HepG2 (cell line): ENCODE results near the gene NOXA1. TPM values are rescaled to one million over a fixed set of nuclear protein-coding genes. Genes with fewer than 3 reads are reported as not detected.

ENCODE experiments used
- CC2D1A ChIP-seq: sonication (generic); formaldehyde crosslinking; IDR thresholded peaks from 2 replicates; pipeline ENCODE4 v1.8.1; 2023; ENCODE audit warnings: mild to moderate bottlenecking, missing genetic modification reagents
- DR1 ChIP-seq: sonication (generic); formaldehyde crosslinking; IDR thresholded peaks from 2 replicates; pipeline ENCODE4 v1.8.0; 2021; ENCODE audit warnings: mild to moderate bottlenecking, missing genetic modification reagents, inconsistent platforms
- GATAD2A ChIP-seq: IDR thresholded peaks from 2 replicates; pipeline ENCODE4 v1.6.1; 2016
- KLF9 ChIP-seq: IDR thresholded peaks from 2 replicates; pipeline ENCODE4 v1.6.1; 2016; ENCODE audit warnings: low read depth
- MATR3 ChIP-seq: sonication (generic); formaldehyde crosslinking; IDR thresholded peaks from 2 replicates; pipeline ENCODE4 v1.4.0; 2020; ENCODE audit warnings: missing genetic modification reagents
- RAD21 ChIP-seq: fragments of 450-650 bp; formaldehyde crosslinking; IDR thresholded peaks from 2 replicates; pipeline ENCODE4 v1.5.0; 2020; ENCODE audit warnings: mild to moderate bottlenecking
- RORA ChIP-seq: sonication (generic); formaldehyde crosslinking; IDR thresholded peaks from 2 replicates; pipeline ENCODE4 v1.5.0; 2020; ENCODE audit warnings: mild to moderate bottlenecking, missing genetic modification reagents, moderate library complexity
- SUZ12 ChIP-seq: fragments of 150-350 bp; IDR thresholded peaks from 2 replicates; pipeline ENCODE4 v1.6.1; 2014; ENCODE audit warnings: low read depth, low read length
- TOPORS ChIP-seq: sonication (generic); formaldehyde crosslinking; IDR thresholded peaks from 2 replicates; pipeline ENCODE4 v1.8.0; 2023; ENCODE audit warnings: mild to moderate bottlenecking, missing genetic modification reagents
- ZNF251 ChIP-seq: sonication (generic); formaldehyde crosslinking; IDR thresholded peaks from 2 replicates; pipeline ENCODE4 v1.9.0; 2021; ENCODE audit warnings: mild to moderate bottlenecking, missing genetic modification reagents
- ZNF274 ChIP-seq: sonication (generic); formaldehyde crosslinking; IDR thresholded peaks from 2 replicates; pipeline ENCODE4 v1.5.1; 2020; ENCODE audit warnings: mild to moderate bottlenecking, missing genetic modification reagents
- ZNF33B ChIP-seq: sonication (generic); formaldehyde crosslinking; IDR thresholded peaks from 2 replicates; pipeline ENCODE4 v1.5.1; 2020; ENCODE audit warnings: mild to moderate bottlenecking, missing genetic modification reagents
- ZNF678 ChIP-seq: sonication (generic); formaldehyde crosslinking; IDR thresholded peaks from 2 replicates; pipeline ENCODE4 v1.4.0; 2020; ENCODE audit warnings: mild to moderate bottlenecking, missing genetic modification reagents
- polyA plus RNA-seq, 8 experiments: library from polyadenylated mRNA; depleted of rRNA in 3 of 8; stranded (reverse) in 7 of 8; unstranded in 1 of 8; fragments of >200 nt; fragmentation: Illumina TruSeq in 4 of 8; extraction: Trizol in 4 of 8; gene quantifications; 2 replicates each; pipeline versions ENCODE4 v1.2.1 to v1.2.3, GENCODE V29; 2011 to 2016; ENCODE audit warnings: low read depth in 4 of 8, missing spikeins in 1 of 8, mixed read lengths in 1 of 8; ENCODE audit not compliant: insufficient read depth in 1 of 8
- total RNA-seq, 5 experiments: library from RNA; depleted of rRNA; stranded (reverse); fragments of >200 nt; fragmentation: Illumina TruSeq; extraction: Trizol; gene quantifications; 2 replicates each; pipeline ENCODE4 v1.2.3, GENCODE V29; 2016; ENCODE audit warnings: low read depth in 1 of 5
- TF ChIP-seq, protein P1 (sequence below): sonication (generic); formaldehyde crosslinking; conservative IDR thresholded peaks from 2 replicates; pipeline ENCODE4 v1.8.0; 2022; ENCODE audit warnings: low read depth, missing genetic modification reagents
- TF ChIP-seq, protein P2 (sequence below): sonication (generic); formaldehyde crosslinking; IDR thresholded peaks from 2 replicates; pipeline ENCODE4 v1.9.0; 2021; ENCODE audit warnings: missing genetic modification reagents, borderline replicate concordance
- TF ChIP-seq, protein P3 (sequence below): sonication (generic); formaldehyde crosslinking; IDR thresholded peaks from 2 replicates; pipeline ENCODE4 v1.4.0; 2020; ENCODE audit warnings: low read depth, mild to moderate bottlenecking, missing genetic modification reagents
- TF ChIP-seq, protein P4 (sequence below): sonication (generic); formaldehyde crosslinking; IDR thresholded peaks from 2 replicates; pipeline ENCODE4 v1.5.0; 2020; ENCODE audit warnings: missing genetic modification reagents
- TF ChIP-seq, protein P5 (sequence below): sonication (generic); formaldehyde crosslinking; IDR thresholded peaks from 2 replicates; pipeline ENCODE4 v1.5.1; 2020; ENCODE audit warnings: missing genetic modification reagents, mild to moderate bottlenecking, borderline replicate concordance
- TF ChIP-seq, protein P6 (sequence below): IDR thresholded peaks from 2 replicates; pipeline ENCODE4 v1.6.1; 2016; ENCODE audit warnings: missing compliant biosample characterization, missing genetic modification reagents, borderline replicate concordance
- TF ChIP-seq, protein P7 (sequence below): sonication (generic); formaldehyde crosslinking; IDR thresholded peaks from 2 replicates; pipeline ENCODE4 v1.5.1; 2020; ENCODE audit warnings: missing genetic modification reagents, mild to moderate bottlenecking, borderline replicate concordance

Gene NOXA1
- total and polyA plus RNA-seq, 2 of the 13 experiments (the other 11 are each of a cell fraction or from before 2014, with no cell fraction given): 0.78 to 1.2 TPM

DNA sequence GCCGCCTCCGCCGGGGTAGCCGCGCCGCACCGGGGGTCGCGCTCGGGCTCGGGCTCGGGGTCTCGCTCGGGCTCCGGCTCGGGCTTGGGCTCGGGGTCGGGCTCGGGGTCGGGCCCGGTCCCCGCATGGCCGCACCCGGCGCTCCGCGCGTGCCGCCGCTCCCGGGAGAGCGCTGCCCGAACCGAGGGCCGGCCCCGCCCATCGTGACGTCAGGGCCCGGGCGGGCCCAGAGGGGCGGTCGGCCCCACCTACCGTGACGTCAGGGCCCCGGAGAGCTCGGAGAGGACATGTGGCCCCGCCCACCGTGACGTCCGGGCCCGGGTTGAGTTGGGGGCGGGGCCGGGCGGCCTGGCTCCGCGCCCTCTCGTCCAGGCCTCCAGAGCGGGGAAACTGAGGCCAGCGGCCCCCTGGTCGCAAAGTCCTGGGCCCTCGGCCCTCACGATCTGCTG lies 36.0 kb downstream of the NOXA1 start, which contains the start of gene NSMF (continued):
- TF ChIP-seq, protein P1, sequence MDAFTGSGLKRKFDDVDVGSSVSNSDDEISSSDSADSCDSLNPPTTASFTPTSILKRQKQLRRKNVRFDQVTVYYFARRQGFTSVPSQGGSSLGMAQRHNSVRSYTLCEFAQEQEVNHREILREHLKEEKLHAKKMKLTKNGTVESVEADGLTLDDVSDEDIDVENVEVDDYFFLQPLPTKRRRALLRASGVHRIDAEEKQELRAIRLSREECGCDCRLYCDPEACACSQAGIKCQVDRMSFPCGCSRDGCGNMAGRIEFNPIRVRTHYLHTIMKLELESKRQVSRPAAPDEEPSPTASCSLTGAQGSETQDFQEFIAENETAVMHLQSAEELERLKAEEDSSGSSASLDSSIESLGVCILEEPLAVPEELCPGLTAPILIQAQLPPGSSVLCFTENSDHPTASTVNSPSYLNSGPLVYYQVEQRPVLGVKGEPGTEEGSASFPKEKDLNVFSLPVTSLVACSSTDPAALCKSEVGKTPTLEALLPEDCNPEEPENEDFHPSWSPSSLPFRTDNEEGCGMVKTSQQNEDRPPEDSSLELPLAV (CRISPR knock-in tag): no peak
- TF ChIP-seq, protein P2, sequence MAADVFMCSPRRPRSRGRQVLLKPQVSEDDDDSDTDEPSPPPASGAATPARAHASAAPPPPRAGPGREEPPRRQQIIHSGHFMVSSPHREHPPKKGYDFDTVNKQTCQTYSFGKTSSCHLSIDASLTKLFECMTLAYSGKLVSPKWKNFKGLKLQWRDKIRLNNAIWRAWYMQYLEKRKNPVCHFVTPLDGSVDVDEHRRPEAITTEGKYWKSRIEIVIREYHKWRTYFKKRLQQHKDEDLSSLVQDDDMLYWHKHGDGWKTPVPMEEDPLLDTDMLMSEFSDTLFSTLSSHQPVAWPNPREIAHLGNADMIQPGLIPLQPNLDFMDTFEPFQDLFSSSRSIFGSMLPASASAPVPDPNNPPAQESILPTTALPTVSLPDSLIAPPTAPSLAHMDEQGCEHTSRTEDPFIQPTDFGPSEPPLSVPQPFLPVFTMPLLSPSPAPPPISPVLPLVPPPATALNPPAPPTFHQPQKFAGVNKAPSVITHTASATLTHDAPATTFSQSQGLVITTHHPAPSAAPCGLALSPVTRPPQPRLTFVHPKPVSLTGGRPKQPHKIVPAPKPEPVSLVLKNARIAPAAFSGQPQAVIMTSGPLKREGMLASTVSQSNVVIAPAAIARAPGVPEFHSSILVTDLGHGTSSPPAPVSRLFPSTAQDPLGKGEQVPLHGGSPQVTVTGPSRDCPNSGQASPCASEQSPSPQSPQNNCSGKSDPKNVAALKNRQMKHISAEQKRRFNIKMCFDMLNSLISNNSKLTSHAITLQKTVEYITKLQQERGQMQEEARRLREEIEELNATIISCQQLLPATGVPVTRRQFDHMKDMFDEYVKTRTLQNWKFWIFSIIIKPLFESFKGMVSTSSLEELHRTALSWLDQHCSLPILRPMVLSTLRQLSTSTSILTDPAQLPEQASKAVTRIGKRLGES (CRISPR knock-in tag): no peak
- no peak for TF ChIP-seq RORA (CRISPR knock-in tag)
- TF ChIP-seq RAD21: no peak; the same call in 1 of the 2 replicates
- no peak for TF ChIP-seq MATR3 (CRISPR knock-in tag)
- TF ChIP-seq, protein P3, sequence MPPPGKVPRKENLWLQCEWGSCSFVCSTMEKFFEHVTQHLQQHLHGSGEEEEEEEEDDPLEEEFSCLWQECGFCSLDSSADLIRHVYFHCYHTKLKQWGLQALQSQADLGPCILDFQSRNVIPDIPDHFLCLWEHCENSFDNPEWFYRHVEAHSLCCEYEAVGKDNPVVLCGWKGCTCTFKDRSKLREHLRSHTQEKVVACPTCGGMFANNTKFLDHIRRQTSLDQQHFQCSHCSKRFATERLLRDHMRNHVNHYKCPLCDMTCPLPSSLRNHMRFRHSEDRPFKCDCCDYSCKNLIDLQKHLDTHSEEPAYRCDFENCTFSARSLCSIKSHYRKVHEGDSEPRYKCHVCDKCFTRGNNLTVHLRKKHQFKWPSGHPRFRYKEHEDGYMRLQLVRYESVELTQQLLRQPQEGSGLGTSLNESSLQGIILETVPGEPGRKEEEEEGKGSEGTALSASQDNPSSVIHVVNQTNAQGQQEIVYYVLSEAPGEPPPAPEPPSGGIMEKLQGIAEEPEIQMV: no peak
- no peak for TF ChIP-seq SUZ12
- TF ChIP-seq, protein P4, sequence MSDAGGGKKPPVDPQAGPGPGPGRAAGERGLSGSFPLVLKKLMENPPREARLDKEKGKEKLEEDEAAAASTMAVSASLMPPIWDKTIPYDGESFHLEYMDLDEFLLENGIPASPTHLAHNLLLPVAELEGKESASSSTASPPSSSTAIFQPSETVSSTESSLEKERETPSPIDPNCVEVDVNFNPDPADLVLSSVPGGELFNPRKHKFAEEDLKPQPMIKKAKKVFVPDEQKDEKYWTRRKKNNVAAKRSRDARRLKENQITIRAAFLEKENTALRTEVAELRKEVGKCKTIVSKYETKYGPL (CRISPR knock-in tag): no peak
- TF ChIP-seq, protein P5, sequence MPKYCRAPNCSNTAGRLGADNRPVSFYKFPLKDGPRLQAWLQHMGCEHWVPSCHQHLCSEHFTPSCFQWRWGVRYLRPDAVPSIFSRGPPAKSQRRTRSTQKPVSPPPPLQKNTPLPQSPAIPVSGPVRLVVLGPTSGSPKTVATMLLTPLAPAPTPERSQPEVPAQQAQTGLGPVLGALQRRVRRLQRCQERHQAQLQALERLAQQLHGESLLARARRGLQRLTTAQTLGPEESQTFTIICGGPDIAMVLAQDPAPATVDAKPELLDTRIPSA: no peak
- peak; percentile 86 for TF ChIP-seq DR1 (CRISPR knock-in tag)
- TF ChIP-seq GATAD2A (CRISPR knock-in tag): no peak
- TF ChIP-seq TOPORS (CRISPR knock-in tag): no peak
- no peak for TF ChIP-seq CC2D1A (CRISPR knock-in tag)
- no peak; the same call in 1 of the 2 replicates for TF ChIP-seq ZNF274 (CRISPR knock-in tag)
- TF ChIP-seq, protein P6, sequence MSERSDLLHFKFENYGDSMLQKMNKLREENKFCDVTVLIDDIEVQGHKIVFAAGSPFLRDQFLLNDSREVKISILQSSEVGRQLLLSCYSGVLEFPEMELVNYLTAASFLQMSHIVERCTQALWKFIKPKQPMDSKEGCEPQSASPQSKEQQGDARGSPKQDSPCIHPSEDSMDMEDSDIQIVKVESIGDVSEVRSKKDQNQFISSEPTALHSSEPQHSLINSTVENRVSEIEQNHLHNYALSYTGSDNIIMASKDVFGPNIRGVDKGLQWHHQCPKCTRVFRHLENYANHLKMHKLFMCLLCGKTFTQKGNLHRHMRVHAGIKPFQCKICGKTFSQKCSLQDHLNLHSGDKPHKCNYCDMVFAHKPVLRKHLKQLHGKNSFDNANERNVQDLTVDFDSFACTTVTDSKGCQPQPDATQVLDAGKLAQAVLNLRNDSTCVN: no peak
- TF ChIP-seq, protein P7, sequence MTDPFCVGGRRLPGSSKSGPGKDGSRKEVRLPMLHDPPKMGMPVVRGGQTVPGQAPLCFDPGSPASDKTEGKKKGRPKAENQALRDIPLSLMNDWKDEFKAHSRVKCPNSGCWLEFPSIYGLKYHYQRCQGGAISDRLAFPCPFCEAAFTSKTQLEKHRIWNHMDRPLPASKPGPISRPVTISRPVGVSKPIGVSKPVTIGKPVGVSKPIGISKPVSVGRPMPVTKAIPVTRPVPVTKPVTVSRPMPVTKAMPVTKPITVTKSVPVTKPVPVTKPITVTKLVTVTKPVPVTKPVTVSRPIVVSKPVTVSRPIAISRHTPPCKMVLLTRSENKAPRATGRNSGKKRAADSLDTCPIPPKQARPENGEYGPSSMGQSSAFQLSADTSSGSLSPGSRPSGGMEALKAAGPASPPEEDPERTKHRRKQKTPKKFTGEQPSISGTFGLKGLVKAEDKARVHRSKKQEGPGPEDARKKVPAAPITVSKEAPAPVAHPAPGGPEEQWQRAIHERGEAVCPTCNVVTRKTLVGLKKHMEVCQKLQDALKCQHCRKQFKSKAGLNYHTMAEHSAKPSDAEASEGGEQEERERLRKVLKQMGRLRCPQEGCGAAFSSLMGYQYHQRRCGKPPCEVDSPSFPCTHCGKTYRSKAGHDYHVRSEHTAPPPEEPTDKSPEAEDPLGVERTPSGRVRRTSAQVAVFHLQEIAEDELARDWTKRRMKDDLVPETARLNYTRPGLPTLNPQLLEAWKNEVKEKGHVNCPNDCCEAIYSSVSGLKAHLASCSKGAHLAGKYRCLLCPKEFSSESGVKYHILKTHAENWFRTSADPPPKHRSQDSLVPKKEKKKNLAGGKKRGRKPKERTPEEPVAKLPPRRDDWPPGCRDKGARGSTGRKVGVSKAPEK (CRISPR knock-in tag): no peak
- TF ChIP-seq KLF9: no peak
- TF ChIP-seq ZNF251: no peak
- no peak for TF ChIP-seq ZNF33B (CRISPR knock-in tag)
- no peak for TF ChIP-seq ZNF678 (CRISPR knock-in tag)
